ENCODE data around the gene ZC3HAV1.

GRCh38 chr7:139059905-139060304 lies 49.6 kb downstream of the ZC3HAV1 start:
- TF ChIP-seq CTCF (IDR thresholded peaks at IDR 0.05) (no peak), POLR2A (IDR thresholded peaks at IDR 0.05) (no peak), POLR2AphosphoS5 (IDR thresholded peaks at IDR 0.05) (no peak)
